Liver (tissue), 9 donors: ENCODE results near the gene CASR. TPM values are rescaled to one million over a fixed set of nuclear protein-coding genes. Genes with fewer than 3 reads are reported as not detected.

Experiments used
- DNase-seq: peaks from one replicate; pipeline ENCODE4 v3.0.0-alpha.2; 2017; ENCODE audit warnings: low spot score
- H3K27ac ChIP-seq, 2 donors: one replicate each; pipeline ENCODE4 v1.7.0; 2013; ENCODE audit warnings: inconsistent platforms in 2 of 2, low read length in 2 of 2, control low read depth in 1 of 2, low read depth in 1 of 2, mild to moderate bottlenecking in 1 of 2
- H3K27me3 ChIP-seq, 4 donors: one replicate each; pipeline versions ENCODE4 v1.6.1 to v1.7.0; 2013; ENCODE audit warnings: low read length in 3 of 4, inconsistent platforms in 1 of 4, mild to moderate bottlenecking in 1 of 4, moderate library complexity in 1 of 4; ENCODE audit not compliant: control insufficient read depth in 4 of 4, insufficient read depth in 4 of 4
- H3K36me3 ChIP-seq, 4 donors: one replicate each; pipeline versions ENCODE4 v1.6.1 to v1.7.0; 2013; ENCODE audit warnings: low read length in 3 of 4, mild to moderate bottlenecking in 3 of 4, low read depth in 1 of 4, moderate library complexity in 1 of 4; ENCODE audit not compliant: control insufficient read depth in 4 of 4, insufficient read depth in 3 of 4
- H3K4me1 ChIP-seq, 4 donors: one replicate each; pipeline versions ENCODE4 v1.6.1 to v1.7.0; 2013; ENCODE audit warnings: low read length in 3 of 4, mild to moderate bottlenecking in 3 of 4, moderate library complexity in 1 of 4; ENCODE audit not compliant: control insufficient read depth in 4 of 4, insufficient read depth in 4 of 4
- H3K4me3 ChIP-seq, 3 donors: one replicate each; pipeline versions ENCODE4 v1.6.1 to v1.7.0; 2013; ENCODE audit warnings: low read length in 3 of 3, control low read depth in 1 of 3, low read depth in 1 of 3, mild to moderate bottlenecking in 1 of 3
- H3K9ac ChIP-seq, 2 donors: one replicate each; pipeline ENCODE4 v1.7.0; 2013; ENCODE audit warnings: low read length in 2 of 2, mild to moderate bottlenecking in 2 of 2, moderate library complexity in 2 of 2, control low read depth in 1 of 2, low read depth in 1 of 2
- H3K9me3 ChIP-seq, 4 donors: one replicate each; pipeline versions ENCODE4 v1.6.1 to v1.7.0; 2013; ENCODE audit warnings: low read length in 3 of 4; ENCODE audit not compliant: control insufficient read depth in 4 of 4
- EGR1 ChIP-seq, 2 donors: IDR thresholded peaks; 2 replicates each; pipeline ENCODE4 v1.6.1; 2016 to 2018; ENCODE audit warnings: antibody characterized with exemption in 2 of 2, low read depth in 2 of 2
- FOXA1 ChIP-seq: IDR thresholded peaks from 2 replicates; pipeline ENCODE4 v1.6.1; 2016; ENCODE audit warnings: antibody characterized with exemption
- FOXA2 ChIP-seq: IDR thresholded peaks from 2 replicates; pipeline ENCODE4 v1.6.1; 2016; ENCODE audit warnings: antibody characterized with exemption
- GABPA ChIP-seq, 2 donors: IDR thresholded peaks in 1 of 2; conservative IDR thresholded peaks in 1 of 2; 2 replicates each; pipeline ENCODE4 v1.6.1; 2016; ENCODE audit warnings: antibody characterized with exemption in 2 of 2, mild to moderate bottlenecking in 1 of 2, moderate library complexity in 1 of 2
- HNF4A ChIP-seq, 2 donors: conservative IDR thresholded peaks; 2 replicates each; pipeline ENCODE4 v1.6.1; 2016; ENCODE audit warnings: antibody characterized with exemption in 2 of 2, mild to moderate bottlenecking in 2 of 2
- HNF4G ChIP-seq: IDR thresholded peaks from 2 replicates; pipeline ENCODE4 v1.6.1; 2016; ENCODE audit warnings: antibody characterized with exemption
- JUND ChIP-seq, 2 donors: IDR thresholded peaks; 2 replicates each; pipeline ENCODE4 v1.6.1; 2016; ENCODE audit warnings: antibody characterized with exemption in 2 of 2
- NR2F2 ChIP-seq: IDR thresholded peaks from 2 replicates; pipeline ENCODE4 v1.6.1; 2016; ENCODE audit warnings: antibody characterized with exemption
- RAD21 ChIP-seq, 2 donors: IDR thresholded peaks; 2 replicates each; pipeline ENCODE4 v1.6.1; 2016; ENCODE audit warnings: antibody characterized with exemption in 2 of 2, mild to moderate bottlenecking in 2 of 2
- RXRA ChIP-seq, 2 donors: IDR thresholded peaks; 2 replicates each; pipeline ENCODE4 v1.6.1; 2017 to 2018; ENCODE audit warnings: antibody characterized with exemption in 2 of 2, mild to moderate bottlenecking in 1 of 2
- SP1 ChIP-seq: IDR thresholded peaks from 2 replicates; pipeline ENCODE4 v1.6.1; 2018; ENCODE audit warnings: antibody characterized with exemption, mild to moderate bottlenecking
- TAF1 ChIP-seq: conservative IDR thresholded peaks from 2 replicates; pipeline ENCODE4 v1.6.1; 2016; ENCODE audit warnings: antibody characterized with exemption, mild to moderate bottlenecking
- YY1 ChIP-seq: IDR thresholded peaks from 2 replicates; pipeline ENCODE4 v1.6.1; 2016; ENCODE audit warnings: antibody characterized with exemption, mild to moderate bottlenecking
- WGBS: extraction: QIAGEN DNeasy Blood & Tissue Kit; methylation state at CpG from one replicate; pipeline ENCODE4 v1.1.7; 2013; 5-methylcytosine and 5-hydroxymethylcytosine counted together
- polyA plus RNA-seq, 2 donors: library from polyadenylated mRNA; stranded (reverse) in 1 of 2; unstranded in 1 of 2; fragments of 200-250 nt in 1 of 2; fragments of >200 nt in 1 of 2; fragmentation: Nextera tagmentation in 1 of 2; extraction: Ambion mirVana in 1 of 2; gene quantifications; one replicate each; pipeline versions ENCODE4 v1.2.1 to v1.2.3, GENCODE V29; 2013 to 2015
- total RNA-seq, 2 donors: library from RNA; depleted of rRNA; stranded (reverse); fragments of >200 nt; gene quantifications; one replicate each; pipeline ENCODE4 v1.2.3, GENCODE V29; 2014
- TF ChIP-seq, protein P1 (sequence below): fragments of 150-350 bp; IDR thresholded peaks from 2 replicates; pipeline ENCODE4 v1.5.1; 2017; ENCODE audit warnings: improper control_type of control experiment, low read depth, low read length; ENCODE audit not compliant: missing input control
- TF ChIP-seq, protein P2 (sequence below): IDR thresholded peaks from 2 replicates; pipeline ENCODE4 v1.6.1; 2016; ENCODE audit warnings: antibody characterized with exemption
- TF ChIP-seq, protein P3 (sequence below): IDR thresholded peaks from 2 replicates; pipeline ENCODE4 v1.6.1; 2016; ENCODE audit warnings: antibody characterized with exemption
- TF ChIP-seq, protein P4 (sequence below): IDR thresholded peaks from 2 replicates; pipeline ENCODE4 v1.6.1; 2016; ENCODE audit warnings: antibody characterized with exemption, mild to moderate bottlenecking
- TF ChIP-seq, protein P5 (sequence below): IDR thresholded peaks from 2 replicates; pipeline ENCODE4 v1.6.1; 2016; ENCODE audit warnings: antibody characterized with exemption
- donor health status: healthy.
- donor health status: healthy.
- donor health status: healthy.
- donor health status: healthy.
- donor health status: healthy.

CASR gene
- total and polyA plus RNA-seq, 4 donors, result 0.05 to 0.29 (median 0.14) TPM

DNA sequence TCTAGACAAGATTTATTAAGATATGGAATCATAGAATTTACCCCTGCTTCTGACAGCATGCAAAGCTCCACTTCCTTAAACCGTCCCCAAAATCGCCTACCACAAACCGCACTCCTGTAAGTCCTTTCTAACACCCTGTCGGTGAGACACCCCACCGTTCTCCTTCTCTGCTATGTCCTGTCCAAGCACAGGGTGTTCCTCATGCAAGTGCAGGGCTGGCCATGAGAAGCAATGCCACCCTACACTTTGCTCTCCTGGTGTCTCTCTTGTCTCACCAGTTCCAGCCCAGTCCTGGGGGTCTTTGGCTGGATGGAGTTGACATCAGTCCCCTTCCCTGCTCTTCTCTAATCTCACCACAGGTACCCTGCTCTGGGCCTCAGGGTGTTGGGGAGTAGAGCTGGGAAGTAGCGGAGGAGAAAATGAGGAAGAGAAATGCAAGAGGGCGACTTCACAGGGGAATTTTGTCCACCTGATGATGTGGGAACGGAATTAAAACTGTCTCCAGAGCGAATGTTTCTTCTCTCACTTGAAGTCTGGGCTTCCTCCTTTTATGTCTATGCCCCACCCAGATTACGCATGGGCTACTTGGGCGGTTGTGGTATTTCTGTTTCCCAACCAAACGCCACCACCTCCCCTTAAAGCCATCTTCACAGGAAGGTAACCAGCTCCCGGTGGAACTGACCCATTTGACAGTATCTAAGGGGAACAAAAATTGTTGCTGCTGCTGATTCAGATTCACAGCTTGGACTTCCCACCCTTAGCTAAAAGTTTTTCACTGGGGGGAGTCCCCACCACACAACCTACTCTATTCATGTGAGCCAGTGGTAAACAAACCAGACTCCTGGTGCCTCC, 49.9 kb downstream of the CASR start:
- no peak overlapping the region for H3K9ac ChIP-seq
- TF ChIP-seq HNF4A (conservative IDR thresholded peaks at IDR 0.05) (no peak), RAD21 (IDR thresholded peaks at IDR 0.05) (no peak), NR2F2 (no peak), JUND (IDR thresholded peaks at IDR 0.05) (no peak), TAF1 (no peak), RXRA (IDR thresholded peaks at IDR 0.05) (no peak), SP1 (no peak), GABPA (IDR thresholded peaks at IDR 0.05 in 1 of 2, conservative IDR thresholded peaks at IDR 0.05 in 1 of 2) (no peak), YY1 (no peak), HNF4G (no peak), FOXA2 (no peak), FOXA1 (no peak), EGR1 (IDR thresholded peaks at IDR 0.05; ENCODE audit: low read depth in 2 of 2) (no peak)
- TF ChIP-seq, protein P1, sequence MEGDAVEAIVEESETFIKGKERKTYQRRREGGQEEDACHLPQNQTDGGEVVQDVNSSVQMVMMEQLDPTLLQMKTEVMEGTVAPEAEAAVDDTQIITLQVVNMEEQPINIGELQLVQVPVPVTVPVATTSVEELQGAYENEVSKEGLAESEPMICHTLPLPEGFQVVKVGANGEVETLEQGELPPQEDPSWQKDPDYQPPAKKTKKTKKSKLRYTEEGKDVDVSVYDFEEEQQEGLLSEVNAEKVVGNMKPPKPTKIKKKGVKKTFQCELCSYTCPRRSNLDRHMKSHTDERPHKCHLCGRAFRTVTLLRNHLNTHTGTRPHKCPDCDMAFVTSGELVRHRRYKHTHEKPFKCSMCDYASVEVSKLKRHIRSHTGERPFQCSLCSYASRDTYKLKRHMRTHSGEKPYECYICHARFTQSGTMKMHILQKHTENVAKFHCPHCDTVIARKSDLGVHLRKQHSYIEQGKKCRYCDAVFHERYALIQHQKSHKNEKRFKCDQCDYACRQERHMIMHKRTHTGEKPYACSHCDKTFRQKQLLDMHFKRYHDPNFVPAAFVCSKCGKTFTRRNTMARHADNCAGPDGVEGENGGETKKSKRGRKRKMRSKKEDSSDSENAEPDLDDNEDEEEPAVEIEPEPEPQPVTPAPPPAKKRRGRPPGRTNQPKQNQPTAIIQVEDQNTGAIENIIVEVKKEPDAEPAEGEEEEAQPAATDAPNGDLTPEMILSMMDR, result no peak
- TF ChIP-seq, protein P2, sequence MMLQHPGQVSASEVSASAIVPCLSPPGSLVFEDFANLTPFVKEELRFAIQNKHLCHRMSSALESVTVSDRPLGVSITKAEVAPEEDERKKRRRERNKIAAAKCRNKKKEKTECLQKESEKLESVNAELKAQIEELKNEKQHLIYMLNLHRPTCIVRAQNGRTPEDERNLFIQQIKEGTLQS, result no peak
- TF ChIP-seq, protein P3, sequence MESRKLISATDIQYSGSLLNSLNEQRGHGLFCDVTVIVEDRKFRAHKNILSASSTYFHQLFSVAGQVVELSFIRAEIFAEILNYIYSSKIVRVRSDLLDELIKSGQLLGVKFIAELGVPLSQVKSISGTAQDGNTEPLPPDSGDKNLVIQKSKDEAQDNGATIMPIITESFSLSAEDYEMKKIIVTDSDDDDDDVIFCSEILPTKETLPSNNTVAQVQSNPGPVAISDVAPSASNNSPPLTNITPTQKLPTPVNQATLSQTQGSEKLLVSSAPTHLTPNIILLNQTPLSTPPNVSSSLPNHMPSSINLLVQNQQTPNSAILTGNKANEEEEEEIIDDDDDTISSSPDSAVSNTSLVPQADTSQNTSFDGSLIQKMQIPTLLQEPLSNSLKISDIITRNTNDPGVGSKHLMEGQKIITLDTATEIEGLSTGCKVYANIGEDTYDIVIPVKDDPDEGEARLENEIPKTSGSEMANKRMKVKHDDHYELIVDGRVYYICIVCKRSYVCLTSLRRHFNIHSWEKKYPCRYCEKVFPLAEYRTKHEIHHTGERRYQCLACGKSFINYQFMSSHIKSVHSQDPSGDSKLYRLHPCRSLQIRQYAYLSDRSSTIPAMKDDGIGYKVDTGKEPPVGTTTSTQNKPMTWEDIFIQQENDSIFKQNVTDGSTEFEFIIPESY, result no peak
- TF ChIP-seq, protein P4, sequence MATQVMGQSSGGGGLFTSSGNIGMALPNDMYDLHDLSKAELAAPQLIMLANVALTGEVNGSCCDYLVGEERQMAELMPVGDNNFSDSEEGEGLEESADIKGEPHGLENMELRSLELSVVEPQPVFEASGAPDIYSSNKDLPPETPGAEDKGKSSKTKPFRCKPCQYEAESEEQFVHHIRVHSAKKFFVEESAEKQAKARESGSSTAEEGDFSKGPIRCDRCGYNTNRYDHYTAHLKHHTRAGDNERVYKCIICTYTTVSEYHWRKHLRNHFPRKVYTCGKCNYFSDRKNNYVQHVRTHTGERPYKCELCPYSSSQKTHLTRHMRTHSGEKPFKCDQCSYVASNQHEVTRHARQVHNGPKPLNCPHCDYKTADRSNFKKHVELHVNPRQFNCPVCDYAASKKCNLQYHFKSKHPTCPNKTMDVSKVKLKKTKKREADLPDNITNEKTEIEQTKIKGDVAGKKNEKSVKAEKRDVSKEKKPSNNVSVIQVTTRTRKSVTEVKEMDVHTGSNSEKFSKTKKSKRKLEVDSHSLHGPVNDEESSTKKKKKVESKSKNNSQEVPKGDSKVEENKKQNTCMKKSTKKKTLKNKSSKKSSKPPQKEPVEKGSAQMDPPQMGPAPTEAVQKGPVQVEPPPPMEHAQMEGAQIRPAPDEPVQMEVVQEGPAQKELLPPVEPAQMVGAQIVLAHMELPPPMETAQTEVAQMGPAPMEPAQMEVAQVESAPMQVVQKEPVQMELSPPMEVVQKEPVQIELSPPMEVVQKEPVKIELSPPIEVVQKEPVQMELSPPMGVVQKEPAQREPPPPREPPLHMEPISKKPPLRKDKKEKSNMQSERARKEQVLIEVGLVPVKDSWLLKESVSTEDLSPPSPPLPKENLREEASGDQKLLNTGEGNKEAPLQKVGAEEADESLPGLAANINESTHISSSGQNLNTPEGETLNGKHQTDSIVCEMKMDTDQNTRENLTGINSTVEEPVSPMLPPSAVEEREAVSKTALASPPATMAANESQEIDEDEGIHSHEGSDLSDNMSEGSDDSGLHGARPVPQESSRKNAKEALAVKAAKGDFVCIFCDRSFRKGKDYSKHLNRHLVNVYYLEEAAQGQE, result no peak
- TF ChIP-seq, protein P5, sequence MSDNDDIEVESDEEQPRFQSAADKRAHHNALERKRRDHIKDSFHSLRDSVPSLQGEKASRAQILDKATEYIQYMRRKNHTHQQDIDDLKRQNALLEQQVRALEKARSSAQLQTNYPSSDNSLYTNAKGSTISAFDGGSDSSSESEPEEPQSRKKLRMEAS, result no peak
- peaks cover 0 to 6% (median 2%) of the 10 kb centered on the region in 4 donors for H3K4me1 ChIP-seq
- peak overlapping the region in 1 of 2 donors; percentile 13 for H3K27ac ChIP-seq
- H3K9me3 ChIP-seq, result no peaks in the 10 kb centered on the region
- H3K36me3 ChIP-seq, result no peaks in the 10 kb centered on the region
- 78% methylated on average over 13 of the region's 13 CpGs for WGBS
- no peak for DNase-seq
- H3K27me3 ChIP-seq, result no peaks in the 10 kb centered on the region
- H3K4me3 ChIP-seq, result no peak overlapping the region
